Stimulated activated naive CD8-positive, alpha-beta T cell treated with anti-CD3 and anti-CD28 coated beads, Interleukin-15, Interleukin-2, amounts not matched to agents 100 U/mL and 50 U/mL, for 24 hours (primary cell): ENCODE measurements around the gene AGTPBP1.

Source experiments
- ATAC-seq: fragments of 150-1000 bp; cut with Tn5 transposase; one replicate; pipeline ENCODE4 v1.10.0; 2021
- DNase-seq: peaks from one replicate; pipeline ENCODE4 v3.0.0; 2021

The AGTPBP1 gene

DNA sequence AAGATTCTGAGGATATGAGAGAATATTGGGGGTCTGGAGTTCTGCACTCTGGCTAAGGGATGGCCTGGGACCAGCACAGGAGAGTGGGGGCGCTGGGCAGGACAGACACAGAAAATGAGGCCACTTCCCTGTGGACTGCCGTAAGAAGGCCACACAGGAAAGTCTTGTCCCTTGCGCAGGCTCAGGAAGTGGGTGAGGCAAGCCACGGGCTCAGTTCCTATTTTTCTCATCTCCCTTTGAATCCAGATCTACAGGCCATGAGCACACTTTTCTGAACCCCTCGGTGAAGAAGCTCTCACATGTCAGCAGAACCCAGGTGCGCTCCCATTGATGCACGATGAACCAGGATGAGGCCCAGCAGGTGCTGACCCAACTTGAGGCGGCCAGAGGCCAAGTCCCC is 207.4 kb downstream of the AGTPBP1 start:
- ATAC-seq, result no peak
- no peak for DNase-seq

GRCh38 chr9:85533538-85533937 is 208.2 kb downstream of the AGTPBP1 start:
- DNase-seq (no peak), ATAC-seq (no peak)

DNA sequence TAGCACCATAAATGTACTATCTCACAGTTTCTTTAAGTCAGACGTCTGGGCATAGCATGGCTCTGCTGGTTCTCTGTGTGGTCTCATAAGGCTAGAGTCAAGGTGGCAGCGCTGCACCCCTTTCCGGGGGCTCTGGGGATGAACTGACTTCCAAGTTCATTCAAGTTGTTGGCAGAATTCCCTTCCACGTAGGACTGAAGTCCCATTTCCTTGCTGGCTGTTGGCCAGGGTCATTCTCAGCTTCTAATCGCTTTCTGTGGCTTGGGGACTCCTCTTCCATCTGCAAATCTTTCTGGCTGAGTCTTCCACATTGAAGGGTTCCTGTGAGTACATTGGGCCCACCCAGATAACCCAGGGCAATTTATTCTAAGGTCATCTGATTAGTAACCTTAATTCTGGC is 211.0 kb downstream of the AGTPBP1 start:
- ATAC-seq (no peak), DNase-seq (no peak)

GRCh38 chr9:85528607-85529006 is 213.1 kb downstream of the AGTPBP1 start:
- ATAC-seq, result no peak
- no peak for DNase-seq

DNA sequence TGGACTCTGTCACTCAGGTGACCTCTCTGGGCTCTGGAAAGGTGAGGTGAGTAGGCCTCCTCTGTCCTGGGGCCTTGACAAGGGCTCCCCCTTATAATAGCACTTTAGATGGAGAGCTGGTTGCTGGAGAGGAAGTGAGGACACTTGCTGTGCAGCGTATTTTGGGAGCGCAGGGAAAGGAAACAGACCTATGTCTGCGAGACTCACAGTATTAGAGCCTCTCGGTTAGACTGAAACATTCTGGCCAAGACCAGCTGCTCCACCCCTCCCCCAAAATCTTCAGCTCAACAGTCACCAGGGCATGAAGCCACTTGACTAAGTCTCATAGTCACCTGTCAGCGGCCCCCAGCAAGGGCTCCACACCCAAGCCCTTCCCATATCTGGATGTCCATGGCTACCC is 213.6 kb downstream of the AGTPBP1 start:
- no peak for ATAC-seq
- DNase-seq, result no peak

DNA sequence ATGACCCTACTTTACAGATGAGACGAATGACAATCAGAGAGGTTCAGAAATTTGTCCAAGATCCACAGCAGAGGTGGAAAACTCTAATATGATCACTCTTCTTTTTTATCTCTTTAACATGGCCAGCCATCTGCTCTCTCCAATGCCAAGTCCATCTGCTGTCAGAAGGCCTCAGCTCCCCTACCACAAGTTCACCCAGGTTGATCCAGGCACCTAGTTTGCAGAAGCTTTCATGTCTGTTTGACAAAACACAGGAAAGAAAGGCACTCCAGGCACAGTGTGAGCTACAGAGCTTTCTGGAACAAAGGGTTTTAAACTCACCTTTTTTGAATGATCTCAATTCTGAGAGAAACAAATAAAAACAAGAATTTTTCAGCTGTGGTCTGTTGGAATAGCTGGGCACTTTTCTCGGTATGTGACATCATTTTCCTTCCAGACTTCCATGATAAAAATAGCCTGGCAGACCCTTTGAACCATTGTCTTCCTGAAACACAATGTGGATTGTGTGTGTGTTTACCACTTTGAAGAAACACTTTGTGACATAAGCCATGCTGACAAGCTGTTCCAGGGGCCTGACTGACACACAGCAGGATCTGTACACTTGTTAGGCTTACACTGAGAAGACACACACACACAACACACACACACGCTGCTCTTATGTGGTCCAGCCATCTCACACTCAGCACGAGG is 214.3 kb downstream of the AGTPBP1 start:
- no peak for ATAC-seq
- DNase-seq, result no peak

DNA sequence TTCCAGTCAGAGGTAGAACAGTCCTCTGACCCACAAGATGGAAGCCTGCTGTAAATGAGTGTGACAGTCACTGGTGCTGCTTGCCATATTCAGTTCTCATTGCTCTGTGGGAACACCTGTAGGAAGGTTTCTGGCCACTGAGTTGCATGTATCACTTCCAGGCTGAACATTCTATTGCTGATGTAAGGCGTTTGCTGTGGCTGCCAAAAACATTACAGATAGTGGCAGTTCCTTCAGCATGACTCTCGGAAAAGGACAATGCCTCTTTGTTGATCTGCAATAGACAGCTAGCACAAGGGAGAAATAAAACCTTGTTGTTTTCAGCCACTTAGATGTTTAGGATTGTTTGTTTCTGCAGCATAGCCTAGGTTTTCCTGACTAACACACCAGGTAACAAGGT is 217.2 kb downstream of the AGTPBP1 start:
- ATAC-seq (no peak), DNase-seq (no peak)

DNA sequence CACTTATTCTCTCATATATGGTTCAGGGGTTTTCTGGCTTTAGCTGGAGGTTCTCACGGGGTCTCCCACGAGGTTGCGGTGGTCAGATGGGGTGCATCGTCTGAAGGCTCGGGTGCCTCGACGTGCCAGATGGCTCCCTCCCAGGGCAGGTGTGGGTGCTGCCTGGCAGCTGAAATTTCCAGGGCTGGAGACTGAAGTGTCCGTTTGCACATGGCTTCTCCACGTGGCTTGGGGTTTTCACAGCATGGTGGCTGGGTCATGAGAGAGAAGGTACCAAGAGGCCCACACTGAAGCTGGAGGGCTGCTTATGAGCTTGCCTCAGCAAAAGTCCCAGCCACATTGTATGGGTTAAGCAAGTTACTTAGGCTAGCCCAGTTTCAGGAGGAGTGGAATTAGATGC is 218.6 kb downstream of the AGTPBP1 start:
- DNase-seq (no peak), ATAC-seq (no peak)

- ATAC-seq, result peak; percentile 69
- DNase-seq, result peak; percentile 44
Measured at GRCh38 chr9:85522459-85523092, 219.2 kb downstream of the AGTPBP1 start.

- no peak for DNase-seq
- ATAC-seq, result no peak
Measured at GRCh38 chr9:85521371-85522197, 220.2 kb downstream of the AGTPBP1 start.

- ATAC-seq (no peak), DNase-seq (no peak)
Measured at GRCh38 chr9:85516976-85517637, 224.6 kb downstream of the AGTPBP1 start.

DNA sequence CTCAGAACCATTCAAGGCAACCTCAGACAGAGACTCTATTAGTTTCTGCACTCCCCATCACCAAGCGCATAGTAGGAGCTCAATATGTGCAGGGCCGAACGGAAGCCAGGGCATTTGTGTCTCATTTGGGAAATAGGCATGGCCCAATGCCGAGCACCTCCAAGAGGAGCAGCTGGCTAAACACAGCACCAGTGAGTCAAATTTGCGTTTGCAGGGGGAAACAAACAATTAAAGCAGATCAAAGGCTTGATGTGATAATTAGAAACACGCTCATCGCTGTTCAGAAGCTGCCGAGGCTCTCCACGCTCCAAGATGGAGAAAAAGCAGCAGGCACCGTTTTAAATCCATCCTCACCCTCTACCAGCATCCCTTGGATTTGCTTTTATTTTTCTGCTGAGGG is 225.3 kb downstream of the AGTPBP1 start:
- ATAC-seq (no peak), DNase-seq (no peak)

DNA sequence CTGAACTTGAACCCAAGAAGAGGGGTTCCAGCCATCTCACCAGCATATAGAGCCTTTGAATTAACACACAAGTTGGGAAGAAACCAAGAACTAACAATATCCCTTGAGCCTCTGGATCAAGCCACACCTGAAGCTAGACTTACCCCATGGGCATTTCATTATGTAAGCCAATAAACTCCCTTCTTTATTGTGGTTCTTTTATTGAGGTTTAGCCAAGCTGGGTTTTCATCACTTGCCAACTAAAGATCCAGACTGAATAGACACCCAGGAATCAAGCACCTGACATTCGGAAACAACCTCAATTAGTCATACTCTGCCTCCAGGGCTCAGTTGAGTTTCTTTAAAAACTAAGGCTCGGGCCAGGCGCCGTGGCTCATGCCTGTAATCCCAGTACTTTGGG is 226.7 kb downstream of the AGTPBP1 start:
- ATAC-seq, result no peak
- no peak for DNase-seq

DNA sequence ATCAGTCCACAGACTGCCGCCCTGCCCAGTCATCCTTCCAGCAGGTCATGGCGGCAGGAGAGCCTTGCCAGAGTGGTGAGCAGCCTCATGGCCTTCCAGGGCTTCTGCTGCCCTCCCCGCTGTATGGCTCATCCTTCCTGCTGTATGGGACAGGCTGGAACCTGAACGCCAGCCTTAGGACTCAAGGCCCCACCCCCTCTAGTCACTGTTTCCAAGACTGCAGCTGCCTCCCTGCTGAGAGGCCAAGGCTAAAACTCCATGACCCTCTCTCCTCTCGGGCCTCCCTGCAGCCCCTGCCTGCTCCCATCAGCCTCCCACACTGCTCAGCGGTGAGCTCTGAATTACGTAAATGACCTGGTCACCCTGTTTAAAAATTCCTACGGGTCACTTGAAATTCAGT is 227.5 kb downstream of the AGTPBP1 start:
- DNase-seq (no peak), ATAC-seq (no peak)

GRCh38 chr9:85511746-85512145 is 230.0 kb downstream of the AGTPBP1 start:
- DNase-seq, result no peak
- ATAC-seq, result no peak

DNA sequence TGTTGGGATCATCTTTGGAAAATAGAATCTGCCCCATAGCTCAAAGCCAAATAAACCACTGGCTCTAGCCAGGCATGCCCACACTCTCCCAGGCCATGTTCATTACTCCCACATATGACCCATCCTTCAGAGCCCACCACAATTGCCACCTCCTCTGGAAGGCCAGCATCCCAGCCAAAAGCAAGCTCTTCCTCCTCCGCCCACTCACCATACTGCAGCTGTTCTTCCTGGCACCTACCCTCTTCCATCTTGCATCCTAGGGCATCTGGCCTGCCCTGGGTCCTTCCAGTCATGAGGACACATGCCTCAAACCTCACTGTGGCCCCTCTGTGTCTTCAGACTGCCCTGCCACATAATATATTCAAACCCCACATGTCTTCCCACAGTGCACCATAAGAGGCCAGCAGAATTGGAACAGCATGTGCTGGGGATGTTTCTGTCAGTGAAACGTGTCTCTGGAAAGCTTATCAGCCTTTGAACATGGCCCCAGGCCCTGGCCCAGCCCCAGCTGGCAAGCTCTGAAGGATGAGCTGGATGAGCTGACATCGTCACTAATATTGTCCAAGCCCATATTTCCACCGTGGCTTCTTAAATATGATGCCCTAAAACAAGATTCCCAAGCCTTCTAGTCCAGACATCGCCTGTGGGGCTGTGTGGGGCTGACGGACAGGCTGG is 230.8 kb downstream of the AGTPBP1 start:
- ATAC-seq (no peak), DNase-seq (no peak)

DNA sequence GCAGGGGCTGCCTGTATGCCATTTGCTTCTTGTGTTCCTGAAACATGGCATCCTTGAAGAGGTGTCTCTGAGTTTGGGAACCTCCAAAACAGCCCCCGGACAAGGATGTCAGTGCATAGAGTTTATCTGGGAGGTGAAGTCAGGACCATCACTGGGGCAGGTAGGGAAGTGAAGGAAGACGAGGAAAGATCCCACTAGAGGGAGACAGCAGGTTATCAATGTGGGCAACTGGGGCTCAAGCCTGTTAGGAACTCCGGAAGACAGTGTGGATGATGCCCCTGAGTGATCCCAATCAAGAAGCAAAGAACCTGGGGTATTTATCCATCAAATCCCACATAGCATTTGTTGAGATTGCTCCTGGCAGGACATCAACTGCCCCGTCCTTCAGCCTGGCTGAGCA is 233.1 kb downstream of the AGTPBP1 start:
- DNase-seq (no peak), ATAC-seq (no peak)

- ATAC-seq (no peak), DNase-seq (no peak)
Measured at GRCh38 chr9:85505612-85506011, 236.1 kb downstream of the AGTPBP1 start.

DNA sequence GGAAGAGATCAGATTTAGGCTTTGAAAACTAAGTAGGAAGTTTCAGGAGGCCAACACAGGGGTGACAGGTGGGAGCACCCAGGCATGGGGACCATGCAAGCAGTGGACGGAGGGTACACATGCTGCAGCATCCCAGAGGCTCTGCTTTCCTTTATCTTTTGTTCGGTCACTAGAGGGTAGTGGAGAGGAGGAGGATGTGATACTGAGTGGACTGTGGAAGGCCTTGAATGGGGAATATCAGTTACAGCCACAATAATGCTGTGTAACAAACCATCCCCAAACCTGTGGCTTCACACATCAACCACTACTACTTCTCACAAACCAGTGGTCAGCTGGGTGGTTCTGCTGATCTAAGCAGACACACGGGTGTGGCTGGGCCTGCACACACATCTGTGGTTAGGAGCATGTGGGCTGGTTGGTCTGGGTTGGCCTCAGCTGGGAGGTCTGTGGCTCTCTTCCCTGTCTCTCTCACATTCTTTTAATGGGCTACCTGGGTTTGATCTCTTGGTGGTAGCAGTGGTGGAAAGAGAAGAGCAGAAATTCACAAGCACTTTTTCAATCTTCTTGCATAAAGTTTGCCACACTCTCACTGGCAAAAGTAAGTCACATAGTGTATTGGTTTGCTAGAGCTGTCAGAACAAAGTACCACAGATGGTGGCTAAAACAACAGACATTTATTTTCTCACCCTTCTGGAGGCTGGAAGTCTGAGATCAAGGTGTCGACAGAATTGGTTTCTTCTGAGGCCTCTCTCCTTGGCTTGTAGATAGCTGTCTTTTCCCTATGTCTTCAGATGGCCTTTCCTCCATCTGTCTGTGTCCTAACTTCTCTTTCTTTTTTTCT is 238.7 kb downstream of the AGTPBP1 start:
- no peak for ATAC-seq

DNA sequence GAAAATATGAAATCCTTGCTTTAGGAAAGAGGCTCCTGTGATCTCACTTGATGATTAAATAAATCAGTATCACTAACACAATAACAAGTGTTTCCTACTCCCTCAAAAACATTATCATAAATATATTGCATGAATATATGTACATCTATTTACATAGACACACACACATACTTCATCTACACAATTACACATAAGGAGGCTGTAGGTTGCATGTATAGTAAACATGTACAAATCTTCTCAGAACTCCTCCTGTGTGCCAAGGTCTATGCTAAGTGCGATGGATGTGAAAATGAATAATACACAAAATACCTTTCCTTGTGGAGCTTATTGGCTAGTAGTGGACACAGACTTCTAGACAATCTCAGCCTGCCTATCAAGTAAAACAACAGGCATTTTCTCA is 239.9 kb downstream of the AGTPBP1 start:
- DNase-seq, result no peak
- no peak for ATAC-seq

More for the DNA sequence above, 238.7 kb downstream of the AGTPBP1 start:
- DNase-seq, result no peak

DNA sequence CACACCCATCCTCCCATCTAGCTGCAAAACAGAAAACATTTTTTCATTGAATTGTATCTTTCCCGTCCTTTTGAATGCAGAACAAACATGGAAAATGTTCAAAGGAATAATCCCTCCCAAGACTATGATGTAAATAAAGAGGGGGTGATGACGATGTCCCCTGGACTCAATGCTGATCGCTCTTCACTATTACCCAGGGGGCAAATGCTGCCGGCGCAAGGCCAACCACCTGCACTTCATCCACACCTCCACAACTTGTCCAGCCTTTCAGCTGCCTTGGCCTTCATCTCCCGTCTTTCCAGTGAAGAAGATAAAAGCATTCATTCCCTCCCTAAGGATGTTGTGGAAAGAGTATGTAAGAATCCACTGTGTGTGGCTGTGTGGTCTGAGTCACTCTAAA is 240.3 kb downstream of the AGTPBP1 start:
- DNase-seq, result no peak
- no peak for ATAC-seq
